Measurements from ENCODE around the gene KYNU.
"Not testable (repeated sequence)": the region's sequence is repeated elsewhere in the genome, so short reads cannot be mapped to it uniquely, and the experiment has no call there.

The KYNU gene

GRCh38 chr2:143087033-143087432, 209.6 kb downstream of the KYNU start:
- no peaks in the 10 kb centered on the region for H3K27me3 ChIP-seq (ENCODE audit: control insufficient read depth, insufficient read depth, low read length)

GRCh38 chr2:143088388-143088787, 210.9 kb downstream of the KYNU start:
- H3K9ac ChIP-seq (ENCODE audit: low read length): no peak overlapping the region
- H3K4me3 ChIP-seq (ENCODE audit: low read length): no peak overlapping the region
- H3K36me3 ChIP-seq (ENCODE audit: control insufficient read depth, insufficient read depth, low read length): no peaks in the 10 kb centered on the region
- no peaks in the 10 kb centered on the region for H3K9me3 ChIP-seq (ENCODE audit: control insufficient read depth, low read length)
- no peaks in the 10 kb centered on the region for H3K4me1 ChIP-seq (ENCODE audit: control insufficient read depth, insufficient read depth, low read length)
- no peaks in the 10 kb centered on the region for H3K27me3 ChIP-seq (ENCODE audit: control insufficient read depth, insufficient read depth, low read length)

More at GRCh38 chr2:143087033-143087432, 209.6 kb downstream of the KYNU start:
- Histone ChIP-seq H3K36me3 (ENCODE audit: control insufficient read depth, insufficient read depth, low read length) (no peaks in the 10 kb centered on the region), H3K4me3 (ENCODE audit: low read length) (no peak overlapping the region), H3K4me1 (ENCODE audit: control insufficient read depth, insufficient read depth, low read length) (no peaks in the 10 kb centered on the region), H3K9ac (ENCODE audit: low read length) (no peak overlapping the region), H3K9me3 (ENCODE audit: control insufficient read depth, low read length) (no peaks in the 10 kb centered on the region)

- H3K4me1 ChIP-seq (ENCODE audit: control insufficient read depth, insufficient read depth, low read length); H3K9ac ChIP-seq (ENCODE audit: low read length); H3K4me3 ChIP-seq (ENCODE audit: low read length); H3K9me3 ChIP-seq (ENCODE audit: control insufficient read depth, low read length); H3K27me3 ChIP-seq (ENCODE audit: control insufficient read depth, insufficient read depth, low read length); H3K36me3 ChIP-seq (ENCODE audit: control insufficient read depth, insufficient read depth, low read length): not testable (repeated sequence)
These were observed 212.1 kb downstream of the KYNU start for GRCh38 chr2:143089520-143089919.
